Heart left ventricle (tissue), 16 donors: Measurements from ENCODE around the gene DUSP16. TPM values are rescaled to one million over a fixed set of nuclear protein-coding genes. Genes with fewer than 3 reads are reported as not detected.
"Not testable (repeated sequence)": the region's sequence is repeated elsewhere in the genome, so short reads cannot be mapped to it uniquely, and the experiment has no call there.

ENCODE experiments used
- ATAC-seq, 4 donors: fragments of 200-7000 bp; cut with Tn5 transposase; one replicate each; pipeline ENCODE4 v1.9.1; 2020 to 2022; ENCODE audit warnings: moderate library complexity in 4 of 4, mild to moderate bottlenecking in 3 of 4, moderate number of reproducible peaks in 1 of 4
- DNase-seq, 5 donors: peaks; one replicate each; pipeline ENCODE4 v3.0.0-alpha.2; 2020
- H3K27ac ChIP-seq, 12 donors: fragments of 200-600 bp; sonication (generic) in 4 of 12; one replicate each; pipeline versions ENCODE4 v1.5.0 to v1.8.0; 2016 to 2022; ENCODE audit warnings: mild to moderate bottlenecking in 2 of 12
- H3K27me3 ChIP-seq, 9 donors: fragments of 200-600 bp; sonication (generic) in 2 of 9; one replicate each; pipeline versions ENCODE4 v1.5.1 to v1.8.0; 2016 to 2022; ENCODE audit warnings: mild to moderate bottlenecking in 3 of 9
- H3K36me3 ChIP-seq, 9 donors: fragments of 200-600 bp; sonication (generic) in 2 of 9; one replicate each; pipeline versions ENCODE4 v1.5.0 to v1.8.0; 2018 to 2022; ENCODE audit warnings: mild to moderate bottlenecking in 2 of 9
- H3K4me1 ChIP-seq, 12 donors: fragments of 200-600 bp; sonication (generic) in 4 of 12; one replicate each; pipeline versions ENCODE4 v1.5.0 to v1.8.0; 2016 to 2022; ENCODE audit warnings: mild to moderate bottlenecking in 3 of 12
- H3K4me3 ChIP-seq, 12 donors: fragments of 200-600 bp; sonication (generic) in 4 of 12; one replicate each; pipeline versions ENCODE4 v1.5.0 to v1.8.0; 2017 to 2022; ENCODE audit warnings: mild to moderate bottlenecking in 9 of 12, moderate library complexity in 4 of 12
- H3K9me3 ChIP-seq, 12 donors: fragments of 200-600 bp; sonication (generic) in 4 of 12; one replicate each; pipeline versions ENCODE4 v1.5.0 to v1.8.0; 2016 to 2022; ENCODE audit warnings: mild to moderate bottlenecking in 1 of 12
- POLR2A ChIP-seq, 2 donors: fragments of 450-650 bp; IDR thresholded peaks; one replicate each; pipeline ENCODE4 v1.6.1; 2017; ENCODE audit warnings: antibody characterized with exemption in 2 of 2, mild to moderate bottlenecking in 2 of 2, moderate library complexity in 2 of 2
- WGBS, 4 donors: extraction: QIAGEN DNeasy Blood & Tissue Kit in 2 of 4; methylation state at CpG; one replicate each; pipeline versions ENCODE4 v1.1.5 to v1.1.7; 2013 to 2018; 5-methylcytosine and 5-hydroxymethylcytosine counted together
- intact Hi-C, 10 donors: fragments of 100-400 bp; cut with DNase I; formaldehyde crosslinking; loops; one replicate each; pipeline versions ENCODE4 v1.11.1 to v1.14.2; 2022
- polyA plus RNA-seq, 2 donors: library from polyadenylated mRNA; stranded (reverse); fragments of 200-250 nt; gene quantifications; one replicate each; pipeline ENCODE4 v1.2.3, GENCODE V29; 2013
- total RNA-seq, 9 donors: library from RNA; depleted of rRNA in 2 of 9; stranded (reverse); fragments of >200 nt in 2 of 9; fragmentation: NEBNext Ultra II Directional in 3 of 9; extraction: Animal tissue kit (Norgen Biotek cat#: 25700) in 3 of 9; gene quantifications; one replicate each; pipeline versions ENCODE4 v1.1.0 to v1.2.4, GENCODE V29; 2016 to 2023
- TF ChIP-seq, protein P1 (sequence below), 12 donors: fragments of 200-600 bp; sonication (generic) in 4 of 12; IDR thresholded peaks; one replicate each; pipeline versions ENCODE4 v1.5.0 to v1.8.0; 2018 to 2022; ENCODE audit warnings: antibody characterized with exemption in 12 of 12, mild to moderate bottlenecking in 5 of 12
- donor health status: ischemic (EF 13 %, LVEDD 7.1; RV severe dilation, severe dysfunction).
- donor health status: healthy with polysubstance abuse.
- donor health status: DM: no; HTN: yes; CAD: no.
- donor health status: DM: no; HTN: no; CAD: no.
- donor health status: ischemic (EF 25% LVEDD 6.9; RV normal size, moderate dysfunction).
- donor health status: ischemic (EF 25% LVEDD 5.7; RV mildly dilated, moderate dysfunction).
- donor health status: healthy.
- donor health status: DM: yes; HTN: yes; CAD: no.
- donor health status: ischemic (EF 35%, LVEDD 5.7; RV mildly dilated, moderate dysfunction).
- donor health status: nonischemic (EF 11% LVEDD 7.7; RV severe dilation, severe dysfunction).
- donor health status: DM: yes; HTN: yes; CAD: no.
- donor health status: PGD.
- donor health status: ischemic (EF 29% LVEDD 5.4; RV normal size, mild dysfunction).
- donor health status: nonischemic (EF 23%, LVEDD 6.1; RV moderate dilation, normal function).

Gene DUSP16
- total and polyA plus RNA-seq, 11 donors = 2.5 to 24.7 (median 15.1) TPM

DNA sequence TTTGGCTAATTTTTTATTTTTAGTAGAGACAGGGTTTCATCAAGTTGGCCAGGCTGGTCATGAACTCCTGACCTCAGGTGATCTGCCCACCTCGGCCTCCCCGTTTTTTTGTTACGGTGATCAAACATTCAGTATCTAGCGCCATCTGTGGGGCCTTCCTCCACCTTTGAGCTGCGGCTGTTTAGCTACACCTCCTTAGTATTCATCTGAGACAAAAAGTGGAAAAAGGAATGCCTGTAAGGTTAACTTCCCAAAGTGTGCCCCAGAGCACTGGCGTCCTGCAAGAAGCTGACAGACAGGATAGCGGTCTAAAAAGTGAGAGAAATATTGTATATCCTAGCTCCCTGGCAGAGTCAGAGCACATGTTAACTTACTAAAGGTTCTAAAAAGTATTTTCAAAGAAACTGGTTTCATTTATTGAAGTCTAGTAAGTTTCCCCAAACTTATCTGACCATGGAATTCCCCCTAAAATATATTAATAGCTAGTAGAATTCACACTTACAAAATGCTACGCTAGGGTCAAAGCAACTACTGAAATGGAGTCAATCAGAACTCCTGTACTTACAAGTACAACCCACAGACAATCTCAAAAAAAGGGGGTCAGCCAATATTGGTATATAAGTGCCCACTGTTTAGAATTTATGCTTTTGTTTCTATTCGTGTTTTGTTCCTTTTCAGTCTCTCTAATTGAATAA is 59.1 kb downstream of the DUSP16 start:
- H3K27ac ChIP-seq = peak overlapping the region in 1 of 12 donors; percentile 18
- no peak for TF ChIP-seq POLR2A (IDR thresholded peaks at IDR 0.05)
- TF ChIP-seq, protein P1, sequence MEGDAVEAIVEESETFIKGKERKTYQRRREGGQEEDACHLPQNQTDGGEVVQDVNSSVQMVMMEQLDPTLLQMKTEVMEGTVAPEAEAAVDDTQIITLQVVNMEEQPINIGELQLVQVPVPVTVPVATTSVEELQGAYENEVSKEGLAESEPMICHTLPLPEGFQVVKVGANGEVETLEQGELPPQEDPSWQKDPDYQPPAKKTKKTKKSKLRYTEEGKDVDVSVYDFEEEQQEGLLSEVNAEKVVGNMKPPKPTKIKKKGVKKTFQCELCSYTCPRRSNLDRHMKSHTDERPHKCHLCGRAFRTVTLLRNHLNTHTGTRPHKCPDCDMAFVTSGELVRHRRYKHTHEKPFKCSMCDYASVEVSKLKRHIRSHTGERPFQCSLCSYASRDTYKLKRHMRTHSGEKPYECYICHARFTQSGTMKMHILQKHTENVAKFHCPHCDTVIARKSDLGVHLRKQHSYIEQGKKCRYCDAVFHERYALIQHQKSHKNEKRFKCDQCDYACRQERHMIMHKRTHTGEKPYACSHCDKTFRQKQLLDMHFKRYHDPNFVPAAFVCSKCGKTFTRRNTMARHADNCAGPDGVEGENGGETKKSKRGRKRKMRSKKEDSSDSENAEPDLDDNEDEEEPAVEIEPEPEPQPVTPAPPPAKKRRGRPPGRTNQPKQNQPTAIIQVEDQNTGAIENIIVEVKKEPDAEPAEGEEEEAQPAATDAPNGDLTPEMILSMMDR (IDR thresholded peaks at IDR 0.05) = no peak
- H3K9me3 ChIP-seq = no peaks in the 10 kb centered on the region
- H3K27me3 ChIP-seq = no peaks in the 10 kb centered on the region
- H3K4me1 ChIP-seq = peaks cover 6 to 49% (median 32%) of the 10 kb centered on the region in 12 donors
- no peak overlapping the region for H3K4me3 ChIP-seq
- H3K36me3 ChIP-seq = peaks cover 0 to 24% (median 5%) of the 10 kb centered on the region in 9 donors
- ATAC-seq (no peak), DNase-seq (no peak)
- intact Hi-C loops = loop anchor here in 1 of 10 donors (10.0 kb wide), 1 partner anchor 61 kb away; the partner anchor contains the start of gene DUSP16
- WGBS, 4 donors = 82 to 94% (median 92%) methylated on average over 9 of the region's 9 CpGs

DNA sequence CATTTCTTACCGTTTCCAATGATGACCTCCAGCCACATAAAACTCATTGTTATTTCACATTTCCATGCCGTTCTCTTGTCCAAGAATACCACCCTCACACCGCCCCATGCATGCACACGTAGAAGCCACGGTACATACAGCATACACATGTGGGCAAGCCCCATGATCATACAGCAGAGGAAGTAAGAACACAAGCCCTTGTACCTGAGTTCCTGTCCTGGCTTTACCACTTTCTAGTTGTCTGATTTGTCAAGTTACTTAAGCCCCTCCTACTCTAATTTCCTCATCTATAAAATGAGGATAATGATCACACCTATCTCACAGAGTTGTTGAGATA is 59.9 kb downstream of the DUSP16 start:
- DNase-seq (no peak), ATAC-seq (no peak)
- Histone ChIP-seq H3K36me3 (peaks cover 0 to 27% (median 5%) of the 10 kb centered on the region in 9 donors), H3K4me1 (peaks cover 6 to 44% (median 31%) of the 10 kb centered on the region in 12 donors), H3K9me3 (no peaks in the 10 kb centered on the region), H3K27me3 (no peaks in the 10 kb centered on the region), H3K27ac (peak overlapping the region in 1 of 12 donors; percentile 18), H3K4me3 (no peak overlapping the region)
- TF ChIP-seq, protein P1 (IDR thresholded peaks at IDR 0.05) = no peak
- no peak for TF ChIP-seq POLR2A (IDR thresholded peaks at IDR 0.05)
- 95 to 96% (median 95%) methylated on average over 5 of the region's 5 CpGs for WGBS, 4 donors
- intact Hi-C loops = loop anchor here in 1 of 10 donors (10.0 kb wide), 1 partner anchor 62 kb away; the partner anchor contains the start of gene DUSP16

DNA sequence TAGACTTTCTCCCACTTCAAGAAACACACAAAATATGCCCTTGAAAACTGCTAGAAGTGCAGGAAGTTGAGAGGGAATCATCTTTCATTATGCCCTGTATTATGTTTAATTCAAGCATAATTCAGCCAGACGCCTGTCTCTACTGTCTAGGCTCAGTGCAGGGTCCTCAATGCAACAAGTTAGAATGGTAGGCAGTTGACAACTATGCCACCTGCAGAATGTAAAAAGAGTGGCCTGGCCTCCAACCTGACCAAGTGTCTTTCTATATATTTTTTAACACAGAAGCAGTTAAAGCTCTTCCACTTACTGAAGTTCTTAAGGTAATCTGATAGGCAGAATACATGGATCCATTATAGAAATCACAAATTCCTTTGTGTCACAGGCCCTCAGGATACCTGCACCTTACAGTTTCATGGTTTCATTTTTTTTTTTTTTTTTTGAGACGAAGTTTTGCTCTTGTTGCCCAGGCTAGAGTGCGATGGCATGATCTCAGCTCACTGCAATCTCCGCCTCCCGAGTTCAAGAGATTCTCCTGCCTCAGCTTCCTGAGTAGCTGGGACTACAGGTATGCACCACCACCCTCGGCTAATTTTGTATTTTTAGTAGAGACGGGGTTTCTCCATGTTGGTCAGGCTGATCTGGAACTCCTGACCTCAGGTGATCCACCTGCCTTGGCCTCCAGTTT is 60.4 kb downstream of the DUSP16 start:
- WGBS, 4 donors = 91 to 97% (median 94%) methylated on average over 7 of the region's 7 CpGs

DNA sequence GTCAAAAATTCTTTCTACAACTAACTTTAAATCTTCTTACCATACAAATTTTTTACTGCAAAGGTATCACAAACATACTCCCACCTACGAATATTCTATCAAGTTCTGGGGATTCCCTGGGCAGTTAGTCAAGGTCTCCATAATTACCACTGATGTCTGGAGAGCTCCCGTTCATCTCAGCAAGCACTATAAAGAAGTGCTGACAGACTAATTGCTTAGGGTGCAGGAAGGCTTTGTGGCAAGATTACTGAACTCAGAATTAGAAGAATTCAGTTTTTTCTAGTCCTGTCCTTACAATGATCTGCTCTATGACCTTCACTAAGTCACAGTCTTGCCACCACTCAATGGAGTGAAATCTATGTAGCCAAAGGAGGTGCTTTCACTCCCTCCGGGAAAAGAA is 61.5 kb downstream of the DUSP16 start:
- H3K4me3 ChIP-seq = no peak overlapping the region
- 47 to 56% (median 55%) methylated on average over 3 of the region's 3 CpGs for WGBS, 4 donors
- ATAC-seq = no peak
- intact Hi-C loops = loop anchor here in 1 of 10 donors (10.0 kb wide), 1 partner anchor 64 kb away; the partner anchor contains the start of gene DUSP16
- no peak overlapping the region for H3K27ac ChIP-seq
- peaks cover 0 to 30% (median 14%) of the 10 kb centered on the region in 12 donors for H3K4me1 ChIP-seq
- no peak for DNase-seq
- H3K9me3 ChIP-seq = no peaks in the 10 kb centered on the region
- TF ChIP-seq POLR2A (IDR thresholded peaks at IDR 0.05) = no peak
- TF ChIP-seq, protein P1 (IDR thresholded peaks at IDR 0.05) = no peak
- H3K36me3 ChIP-seq = peaks cover 0 to 37% (median 9%) of the 10 kb centered on the region in 9 donors
- H3K27me3 ChIP-seq = no peaks in the 10 kb centered on the region

More for the DNA sequence above, 60.4 kb downstream of the DUSP16 start:
- H3K27me3 ChIP-seq, H3K27ac ChIP-seq, H3K4me3 ChIP-seq, ATAC-seq, H3K9me3 ChIP-seq, DNase-seq: not testable (repeated sequence)
- H3K36me3 ChIP-seq = peaks cover 0 to 27% (median 5%) of the 10 kb centered on the region in 9 donors
- H3K4me1 ChIP-seq = peaks cover 5 to 39% (median 25%) of the 10 kb centered on the region in 12 donors
- intact Hi-C loops = loop anchor here in 1 of 10 donors (10.0 kb wide), 1 partner anchor 63 kb away; the partner anchor contains the start of gene DUSP16
